Coronary artery (tissue), 2 donors: ENCODE data around the gene KCNK15.

Source experiments
- DNase-seq: peaks from one replicate; pipeline ENCODE4 v3.0.0-alpha.2; 2017; ENCODE audit warnings: low spot score
- H3K27ac ChIP-seq, 2 donors: fragments of 200-600 bp; sonication (generic); one replicate each; pipeline ENCODE4 v1.5.1; 2016 to 2019
- H3K4me3 ChIP-seq: fragments of 200-600 bp; sonication (generic); 2 replicates; pipeline ENCODE4 v1.5.1; 2016; ENCODE audit warnings: mild to moderate bottlenecking, moderate library complexity
- TF ChIP-seq, protein P1 (sequence below): fragments of 200-600 bp; sonication (generic); IDR thresholded peaks from one replicate; pipeline ENCODE4 v1.5.1; 2019; ENCODE audit warnings: antibody characterized with exemption

The KCNK15 gene

DNA sequence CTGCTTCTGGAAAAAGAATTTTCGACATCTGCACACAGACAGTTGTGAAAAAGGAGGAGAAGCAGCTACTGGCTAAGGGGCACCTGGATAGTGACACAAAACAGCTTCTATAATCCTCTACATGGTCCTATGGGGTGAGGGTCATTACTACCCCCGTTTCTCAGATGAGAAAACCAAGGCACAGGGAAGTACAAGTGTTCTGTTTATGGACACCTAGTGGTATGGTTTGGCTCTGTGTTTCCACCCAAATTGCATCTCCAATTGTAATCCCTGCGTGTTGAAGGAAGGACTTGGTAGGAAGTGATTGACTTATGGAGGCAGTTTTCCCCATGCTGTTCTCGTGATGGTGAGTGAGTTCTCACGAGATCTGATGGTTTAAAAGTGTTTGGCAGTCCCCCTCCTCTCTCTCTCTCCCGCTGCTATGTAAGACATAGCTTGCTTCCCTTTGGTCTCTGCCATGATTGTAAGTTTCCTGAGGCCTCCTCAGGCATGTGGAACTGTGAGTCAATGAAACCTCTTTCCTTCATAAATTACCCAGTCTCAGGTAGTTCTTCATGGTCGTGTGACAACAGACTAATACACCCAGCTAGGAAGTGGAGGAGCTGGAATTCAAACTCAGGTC, 2.5 kb upstream of the KCNK15 start:
- H3K27ac ChIP-seq = peak overlapping the region; percentile 15 to 46
- H3K4me3 ChIP-seq = no peak overlapping the region
- TF ChIP-seq, protein P1, sequence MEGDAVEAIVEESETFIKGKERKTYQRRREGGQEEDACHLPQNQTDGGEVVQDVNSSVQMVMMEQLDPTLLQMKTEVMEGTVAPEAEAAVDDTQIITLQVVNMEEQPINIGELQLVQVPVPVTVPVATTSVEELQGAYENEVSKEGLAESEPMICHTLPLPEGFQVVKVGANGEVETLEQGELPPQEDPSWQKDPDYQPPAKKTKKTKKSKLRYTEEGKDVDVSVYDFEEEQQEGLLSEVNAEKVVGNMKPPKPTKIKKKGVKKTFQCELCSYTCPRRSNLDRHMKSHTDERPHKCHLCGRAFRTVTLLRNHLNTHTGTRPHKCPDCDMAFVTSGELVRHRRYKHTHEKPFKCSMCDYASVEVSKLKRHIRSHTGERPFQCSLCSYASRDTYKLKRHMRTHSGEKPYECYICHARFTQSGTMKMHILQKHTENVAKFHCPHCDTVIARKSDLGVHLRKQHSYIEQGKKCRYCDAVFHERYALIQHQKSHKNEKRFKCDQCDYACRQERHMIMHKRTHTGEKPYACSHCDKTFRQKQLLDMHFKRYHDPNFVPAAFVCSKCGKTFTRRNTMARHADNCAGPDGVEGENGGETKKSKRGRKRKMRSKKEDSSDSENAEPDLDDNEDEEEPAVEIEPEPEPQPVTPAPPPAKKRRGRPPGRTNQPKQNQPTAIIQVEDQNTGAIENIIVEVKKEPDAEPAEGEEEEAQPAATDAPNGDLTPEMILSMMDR = no peak
- DNase-seq = no peak

DNA sequence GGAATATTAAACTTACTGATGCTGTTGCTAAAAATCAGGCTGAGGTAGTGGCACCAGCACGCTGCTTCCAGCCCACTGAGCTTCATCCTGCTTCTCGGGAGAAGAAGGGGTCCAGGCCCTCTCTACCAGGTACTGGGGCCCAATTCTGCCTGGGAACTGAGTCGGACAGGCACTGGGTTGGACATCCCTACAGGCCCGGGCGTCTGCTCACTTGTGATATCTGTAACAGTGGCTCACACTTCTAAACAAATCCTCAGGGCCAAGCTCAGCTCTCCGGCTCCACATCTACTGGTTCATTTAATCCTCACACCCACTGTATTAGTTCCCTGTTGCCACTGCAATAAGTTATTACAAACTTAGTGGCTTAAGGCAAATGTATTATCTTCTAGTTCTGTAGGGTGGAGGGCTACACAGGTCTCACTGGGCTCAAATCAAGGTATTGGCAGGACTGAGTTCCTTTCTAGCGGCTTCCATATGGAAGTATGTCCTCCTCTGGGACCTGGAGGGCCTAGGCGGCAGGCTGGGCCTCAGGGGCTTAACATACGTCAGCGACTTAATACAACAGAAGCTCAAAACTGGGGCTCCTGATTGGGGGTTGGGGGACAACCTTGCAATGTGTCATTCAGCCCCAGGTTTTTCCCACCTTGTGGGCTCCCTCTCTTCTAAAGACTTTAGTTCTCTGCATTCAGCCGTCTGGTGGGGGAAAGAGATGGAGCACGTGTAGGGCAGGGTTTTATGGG, 1.6 kb upstream of the KCNK15 start:
- DNase-seq = no peak
- no peak overlapping the region for H3K4me3 ChIP-seq
- TF ChIP-seq, protein P1 = no peak
- no peak overlapping the region for H3K27ac ChIP-seq

DNA sequence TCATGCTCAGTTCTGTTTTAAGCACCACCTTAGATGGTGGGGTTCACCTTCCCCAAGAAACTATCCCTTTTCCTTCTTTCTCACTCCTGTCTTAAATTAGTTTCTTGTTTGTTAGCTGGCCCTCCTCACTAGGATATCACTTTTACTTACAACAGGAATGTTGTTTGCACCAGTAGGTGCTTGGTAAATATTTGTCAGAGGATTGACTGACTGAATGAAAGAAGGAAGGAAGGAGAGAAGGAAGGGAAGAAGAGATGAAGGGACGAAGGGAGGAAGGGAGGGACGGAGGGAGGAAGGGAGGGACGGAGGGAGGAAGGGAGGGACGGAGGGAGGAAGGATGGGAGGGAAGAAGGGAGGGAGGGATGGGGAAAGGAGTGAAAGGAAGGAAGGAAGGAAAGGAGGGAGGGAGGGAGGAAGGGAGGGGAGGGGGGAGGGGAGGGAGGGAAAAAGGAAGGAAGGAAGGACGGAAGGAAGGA, 505 bp upstream of the KCNK15 start:
- H3K4me3 ChIP-seq = peak overlapping the region; percentile 92
- H3K27ac ChIP-seq = peak overlapping the region; percentile 82 to 89
- TF ChIP-seq, protein P1 = no peak
- no peak for DNase-seq

DNA sequence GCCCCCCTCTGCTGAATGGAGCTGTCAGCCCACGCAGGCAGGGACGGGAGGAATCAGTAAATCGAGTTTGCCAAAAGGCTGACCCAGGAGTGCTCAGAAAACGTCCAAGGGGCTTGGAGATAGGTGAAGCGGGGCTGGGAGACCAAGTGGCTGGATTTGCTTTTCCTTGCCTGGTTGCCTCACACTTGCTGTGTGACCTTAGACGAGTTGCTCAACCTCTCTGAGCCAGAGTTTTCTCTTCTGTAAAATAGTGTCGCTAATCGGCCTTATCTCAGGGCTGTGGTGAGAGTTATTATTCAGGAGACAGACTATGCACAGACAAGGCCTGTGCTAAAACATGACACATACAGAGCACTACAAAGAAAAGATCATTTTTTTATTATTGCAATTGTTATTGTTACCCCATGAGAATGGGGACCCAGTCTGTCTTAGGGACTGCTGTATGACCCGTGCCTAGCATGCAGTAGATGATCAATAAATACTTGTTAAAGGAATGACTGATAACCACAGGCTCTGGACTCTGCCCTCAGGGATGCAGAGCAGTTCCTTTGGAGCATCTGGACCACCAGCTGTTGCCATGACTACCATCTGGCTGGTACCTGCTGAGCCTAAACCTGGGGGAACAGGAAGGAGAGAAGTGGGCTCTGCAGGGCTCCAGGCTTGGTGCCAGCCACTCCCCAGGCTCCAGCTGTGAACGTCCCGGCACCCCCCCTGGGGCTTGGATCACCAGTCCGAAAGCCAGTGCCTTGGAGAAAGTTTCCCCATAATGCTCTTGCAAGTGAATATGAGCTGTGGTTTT, 901 bp downstream of the KCNK15 start:
- TF ChIP-seq, protein P1 = no peak
- Histone ChIP-seq H3K27ac (peak overlapping the region; percentile 82 to 89), H3K4me3 (peak overlapping the region; percentile 92)
- DNase-seq = no peak

DNA sequence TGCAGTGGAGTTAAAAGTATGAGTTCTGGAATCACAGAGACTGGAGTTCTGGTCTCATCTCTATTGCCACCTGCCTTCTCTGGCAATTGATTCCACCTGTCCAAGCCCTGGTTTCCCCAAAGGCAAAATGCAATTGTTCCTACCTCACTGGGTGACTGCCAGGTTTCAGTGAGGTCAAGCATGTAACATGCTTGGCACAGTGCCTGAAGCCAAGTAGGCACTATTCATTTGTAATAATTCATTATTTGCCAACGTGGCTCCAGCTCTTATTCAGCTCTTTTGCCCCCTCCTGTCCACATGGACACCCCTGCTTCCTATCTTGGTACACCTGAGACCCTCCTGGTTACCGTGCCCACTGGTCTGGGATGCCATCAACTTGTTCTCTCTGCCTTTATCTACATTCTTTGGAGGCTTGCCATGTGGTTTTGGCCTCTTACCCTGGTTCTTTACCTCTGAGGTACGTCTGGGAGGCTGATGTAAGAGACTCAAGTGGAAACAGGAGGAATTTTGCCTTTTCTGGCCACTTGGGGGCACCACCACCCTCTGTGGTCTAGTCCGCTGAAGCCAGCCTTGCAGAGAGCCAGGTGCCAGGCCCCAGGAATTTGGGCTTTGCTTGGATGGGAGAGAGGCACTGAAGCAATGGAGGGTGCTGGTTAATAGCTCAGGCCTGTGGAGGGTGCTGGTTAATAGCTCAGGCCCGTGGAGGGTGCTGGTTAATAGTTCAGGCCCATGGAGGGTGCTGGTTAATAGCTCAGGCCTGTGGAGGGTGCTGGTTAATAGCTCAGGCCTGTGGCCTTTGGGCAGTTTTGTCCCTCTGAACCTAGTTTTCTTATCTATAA, 1.7 kb downstream of the KCNK15 start:
- H3K4me3 ChIP-seq = peak overlapping the region; percentile 92
- peak; percentile 83 for DNase-seq
- peak overlapping the region in 1 of 2 donors; percentile 13 for H3K27ac ChIP-seq
- TF ChIP-seq, protein P1 = peak; percentile 61

DNA sequence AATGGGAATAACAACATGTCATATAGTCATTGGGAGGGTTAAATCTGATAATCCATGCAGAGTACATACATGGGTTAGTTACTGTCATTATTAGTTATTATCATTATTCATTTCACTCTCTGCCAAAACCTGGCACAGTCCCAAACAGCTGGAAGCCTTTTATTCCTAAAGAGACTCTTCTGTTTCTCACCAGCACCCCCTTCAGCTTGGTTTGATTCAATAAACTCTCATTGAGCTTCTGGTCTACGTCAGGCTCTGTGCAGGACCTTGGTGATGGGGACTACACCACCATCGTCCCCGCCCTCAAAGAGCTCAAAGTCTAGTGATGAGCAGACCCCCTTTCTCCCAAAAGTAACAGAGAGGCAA, 2.3 kb downstream of the KCNK15 start:
- DNase-seq = no peak
- no peak overlapping the region for H3K27ac ChIP-seq
- H3K4me3 ChIP-seq = peak overlapping the region; percentile 92
- TF ChIP-seq, protein P1 = no peak
